ENCODE data around the gene PTPRCAP. TPM values are rescaled to one million over a fixed set of nuclear protein-coding genes. Genes with fewer than 3 reads are reported as not detected.
"Not testable (repeated sequence)": the region's sequence is repeated elsewhere in the genome, so short reads cannot be mapped to it uniquely, and the experiment has no call there.

Gene PTPRCAP
- total and polyA plus RNA-seq, 5 donors from 2014 or later = 291 to 1,084 (median 970) TPM

DNA sequence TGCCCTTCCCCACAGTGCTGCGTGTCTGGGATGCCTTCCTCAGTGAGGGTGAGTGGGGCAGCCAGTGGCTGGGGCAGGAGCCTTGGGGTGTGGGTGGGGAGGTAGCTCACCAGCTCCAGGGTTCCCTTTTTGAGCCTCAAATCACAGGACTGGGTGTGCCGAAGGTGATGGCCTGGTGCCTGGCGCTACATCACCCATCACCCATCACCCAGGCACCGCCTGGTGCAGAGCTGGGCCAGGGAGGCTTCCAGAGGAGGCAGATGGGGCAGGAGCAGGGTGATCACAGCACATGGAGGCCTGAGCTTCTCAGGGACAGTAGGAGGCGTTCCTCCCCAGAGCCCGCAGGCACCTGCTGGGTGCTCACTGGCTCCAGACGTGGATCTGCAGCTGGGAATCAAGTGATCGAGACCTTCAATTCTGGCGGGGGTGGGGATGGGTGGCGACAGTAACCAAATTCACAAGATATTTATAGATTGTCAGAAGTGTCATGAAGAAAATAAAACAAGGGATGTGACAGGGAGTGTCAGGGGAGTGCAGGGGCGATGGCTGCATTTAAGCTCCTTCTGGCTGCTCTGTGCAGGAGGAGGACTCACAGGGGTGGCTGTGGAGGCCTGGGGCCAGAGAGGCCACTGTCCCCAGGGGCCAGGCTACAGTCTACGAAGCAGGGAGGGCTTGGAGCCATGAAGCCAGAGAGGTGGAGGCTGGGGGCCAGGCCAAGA is 30.4 kb downstream of the PTPRCAP start:
- Mint-ChIP-seq H3K9me3 (no peaks in the 10 kb centered on the region), H3K4me3 (peak overlapping the region; percentile 88 to 99 (median 96))
- H3K4me3 ChIP-seq (ENCODE audit: low read depth, low read length) = peak overlapping the region; percentile 76

DNA sequence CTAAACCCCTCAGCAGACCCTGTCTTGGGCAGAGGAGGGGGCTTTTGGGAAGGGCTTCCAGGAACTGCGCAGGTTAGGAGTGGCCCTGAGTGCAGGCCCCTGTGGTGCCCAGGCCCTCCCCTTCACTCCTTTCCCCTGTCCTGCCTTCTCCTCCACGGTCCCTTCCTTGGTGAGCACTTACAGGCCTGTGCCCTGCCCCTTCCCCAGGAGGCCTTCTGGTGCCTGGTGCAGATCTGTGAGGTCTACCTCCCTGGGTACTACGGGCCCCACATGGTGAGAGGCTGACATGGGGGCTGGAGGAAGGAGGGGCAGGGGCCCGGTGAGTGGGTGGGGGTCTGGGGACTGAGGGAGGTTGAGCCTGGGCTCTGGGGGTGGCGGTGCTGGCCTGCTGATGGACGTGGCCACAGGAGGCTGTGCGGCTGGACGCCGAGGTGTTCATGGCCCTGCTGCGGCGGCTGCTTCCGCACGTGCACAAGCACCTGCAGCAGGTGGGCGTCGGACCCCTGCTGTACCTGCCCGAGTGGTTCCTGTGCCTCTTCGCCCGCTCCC is 31.0 kb downstream of the PTPRCAP start:
- Mint-ChIP-seq H3K4me1 (peaks cover 15 to 85% (median 40%) of the 10 kb centered on the region in 4 donors), H3K27ac (peak overlapping the region; percentile 79 to 95 (median 88)), H3K36me3 (peaks cover 23% of the 10 kb centered on the region), H3K4me3 (peak overlapping the region; percentile 88 to 99 (median 96)), H3K27me3 (peaks cover 6% of the 10 kb centered on the region), H3K9me3 (no peaks in the 10 kb centered on the region)
- no peaks in the 10 kb centered on the region for H3K27me3 ChIP-seq (ENCODE audit: control insufficient read depth, insufficient read depth, low read length)
- peak overlapping the region; percentile 87 for H3K27ac ChIP-seq (ENCODE audit: insufficient read depth, low read length, poor library complexity, severe bottlenecking)
- ATAC-seq (ENCODE audit: low read depth in 2 of 2) = no peak
- DNase-seq = no peak
- no peaks in the 10 kb centered on the region for H3K9me3 ChIP-seq (ENCODE audit: control insufficient read depth in 2 of 2, low read length in 2 of 2)
- peaks cover 89% of the 10 kb centered on the region for H3K4me1 ChIP-seq (ENCODE audit: control insufficient read depth, insufficient read depth, low read length, poor library complexity, severe bottlenecking)
- H3K4me3 ChIP-seq (ENCODE audit: low read depth, low read length) = peak overlapping the region; percentile 93
- peaks cover 20% of the 10 kb centered on the region for H3K36me3 ChIP-seq (ENCODE audit: control insufficient read depth, insufficient read depth, low read length)

More for the DNA sequence above, 30.4 kb downstream of the PTPRCAP start:
- H3K36me3 Mint-ChIP-seq = peaks cover 23% of the 10 kb centered on the region
- Histone ChIP-seq H3K36me3 (ENCODE audit: control insufficient read depth, insufficient read depth, low read length) (peaks cover 20% of the 10 kb centered on the region), H3K27me3 (ENCODE audit: control insufficient read depth, insufficient read depth, low read length) (no peaks in the 10 kb centered on the region), H3K27ac (ENCODE audit: insufficient read depth, low read length, poor library complexity, severe bottlenecking) (peak overlapping the region; percentile 87), H3K9me3 (ENCODE audit: control insufficient read depth in 2 of 2, low read length in 2 of 2) (no peaks in the 10 kb centered on the region), H3K4me1 (ENCODE audit: control insufficient read depth, insufficient read depth, low read length, poor library complexity, severe bottlenecking) (peaks cover 93% of the 10 kb centered on the region)
- ATAC-seq (ENCODE audit: low read depth in 2 of 2) (no peak), DNase-seq (no peak)
- peaks cover 6% of the 10 kb centered on the region for H3K27me3 Mint-ChIP-seq
- peaks cover 15 to 88% (median 42%) of the 10 kb centered on the region in 4 donors for H3K4me1 Mint-ChIP-seq
- peak overlapping the region; percentile 89 to 99 (median 95) for H3K27ac Mint-ChIP-seq

DNA sequence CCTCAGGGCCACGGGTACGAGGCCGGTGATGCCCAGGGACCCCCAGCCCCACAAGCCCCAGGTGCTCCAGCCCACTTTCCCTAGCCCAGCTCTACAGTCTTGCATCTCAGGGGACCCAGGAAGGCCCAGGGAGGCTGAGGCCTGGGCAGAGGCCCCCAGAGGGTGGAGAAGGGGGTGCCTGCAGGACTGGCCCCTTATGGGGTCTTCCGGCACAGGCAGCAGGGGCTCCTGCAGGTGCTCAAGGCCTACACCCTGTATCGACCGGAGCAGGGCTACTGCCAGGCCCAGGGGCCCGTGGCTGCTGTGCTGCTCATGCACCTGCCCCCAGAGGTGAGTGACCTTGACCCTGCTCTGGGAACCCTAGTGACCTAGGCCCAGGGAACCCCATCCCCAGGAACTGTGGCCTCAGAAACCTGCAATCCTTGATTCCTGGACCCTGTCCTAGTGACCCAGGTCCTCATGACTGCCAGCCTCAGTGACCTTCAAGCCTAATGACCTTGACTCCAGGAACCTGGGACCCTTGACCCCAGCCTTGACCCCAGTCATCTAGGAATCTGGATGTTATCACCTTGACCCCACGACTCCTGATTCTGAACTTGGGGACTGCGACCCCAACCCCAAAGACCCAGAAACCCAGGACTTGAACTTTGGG is 31.7 kb downstream of the PTPRCAP start:
- no peak for ATAC-seq (ENCODE audit: low read depth in 2 of 2)
- Histone ChIP-seq H3K27me3 (ENCODE audit: control insufficient read depth, insufficient read depth, low read length) (no peaks in the 10 kb centered on the region), H3K9me3 (ENCODE audit: control insufficient read depth in 2 of 2, low read length in 2 of 2) (no peaks in the 10 kb centered on the region), H3K4me1 (ENCODE audit: control insufficient read depth, insufficient read depth, low read length, poor library complexity, severe bottlenecking) (peaks cover 87% of the 10 kb centered on the region), H3K36me3 (ENCODE audit: control insufficient read depth, insufficient read depth, low read length) (peaks cover 20% of the 10 kb centered on the region), H3K4me3 (ENCODE audit: low read depth, low read length) (peak overlapping the region; percentile 93), H3K27ac (ENCODE audit: insufficient read depth, low read length, poor library complexity, severe bottlenecking) (peak overlapping the region; percentile 87)
- Mint-ChIP-seq H3K4me1 (peaks cover 15 to 80% (median 37%) of the 10 kb centered on the region in 4 donors), H3K27me3 (peaks cover 6% of the 10 kb centered on the region), H3K9me3 (no peaks in the 10 kb centered on the region), H3K27ac (peak overlapping the region; percentile 88 to 98 (median 95)), H3K36me3 (peaks cover 23% of the 10 kb centered on the region), H3K4me3 (peak overlapping the region; percentile 97 to 99 (median 98))
- no peak for DNase-seq

DNA sequence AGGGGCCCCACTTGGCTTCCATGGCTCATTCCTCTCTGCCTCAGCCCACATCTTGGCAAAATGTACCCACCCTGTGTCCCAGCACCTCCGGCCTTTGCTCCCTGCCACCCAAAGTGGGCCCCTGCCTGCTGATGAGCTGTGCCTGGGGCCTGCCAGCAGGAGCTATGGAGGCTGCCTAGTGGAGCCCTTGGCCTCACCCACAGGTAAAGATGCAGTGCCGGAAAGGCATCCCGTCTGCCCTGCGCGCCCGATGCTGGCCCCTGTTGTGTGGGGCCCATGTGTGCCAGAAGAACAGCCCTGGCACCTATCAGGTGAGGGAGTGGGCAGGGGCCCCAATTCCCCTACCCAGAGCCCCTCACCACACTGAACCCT is 32.3 kb downstream of the PTPRCAP start:
- peaks cover 6% of the 10 kb centered on the region for H3K27me3 Mint-ChIP-seq
- Histone ChIP-seq H3K27me3 (ENCODE audit: control insufficient read depth, insufficient read depth, low read length) (no peaks in the 10 kb centered on the region), H3K4me1 (ENCODE audit: control insufficient read depth, insufficient read depth, low read length, poor library complexity, severe bottlenecking) (peaks cover 87% of the 10 kb centered on the region), H3K36me3 (ENCODE audit: control insufficient read depth, insufficient read depth, low read length) (peaks cover 22% of the 10 kb centered on the region), H3K9me3 (ENCODE audit: control insufficient read depth in 2 of 2, low read length in 2 of 2) (no peaks in the 10 kb centered on the region), H3K4me3 (ENCODE audit: low read depth, low read length) (peak overlapping the region; percentile 93), H3K27ac (ENCODE audit: insufficient read depth, low read length, poor library complexity, severe bottlenecking) (peak overlapping the region; percentile 87)
- no peak for DNase-seq
- peak overlapping the region; percentile 88 to 98 (median 95) for H3K27ac Mint-ChIP-seq
- peaks cover 26% of the 10 kb centered on the region for H3K36me3 Mint-ChIP-seq
- peak overlapping the region; percentile 97 to 99 (median 98) for H3K4me3 Mint-ChIP-seq
- no peak for ATAC-seq (ENCODE audit: low read depth in 2 of 2)
- H3K9me3 Mint-ChIP-seq = no peaks in the 10 kb centered on the region
- peaks cover 15 to 80% (median 37%) of the 10 kb centered on the region in 4 donors for H3K4me1 Mint-ChIP-seq

DNA sequence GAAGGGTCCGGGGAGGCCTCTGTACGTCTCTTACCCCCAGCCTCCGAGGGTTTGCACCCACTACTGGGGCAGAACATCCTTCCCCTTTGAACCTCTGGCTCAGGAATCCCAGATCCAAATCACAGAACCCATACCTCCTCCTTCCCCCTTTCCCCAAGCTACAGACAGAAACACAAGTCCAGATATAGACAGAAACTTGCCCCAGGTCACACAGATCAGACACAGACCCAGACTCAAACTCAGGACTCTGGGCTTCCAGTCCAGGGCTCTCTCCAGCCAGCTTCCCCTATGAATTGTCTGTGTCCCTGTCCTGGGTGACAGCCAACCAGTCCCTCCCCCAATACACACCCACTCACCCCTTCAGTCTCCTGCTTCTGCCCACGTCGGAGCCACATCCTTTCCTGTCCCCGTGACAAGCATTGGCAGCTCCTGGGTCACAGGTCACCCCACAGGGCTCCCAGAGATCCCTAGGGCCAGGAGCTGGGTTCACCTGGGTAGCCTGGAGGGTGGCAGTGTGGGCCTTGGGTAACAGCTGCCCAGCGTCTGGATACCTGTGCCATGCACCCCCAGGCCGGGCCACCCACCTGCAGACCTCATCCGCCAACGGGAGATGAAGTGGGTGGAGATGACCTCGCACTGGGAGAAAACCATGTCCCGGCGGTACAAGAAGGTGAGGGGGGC is 32.8 kb downstream of the PTPRCAP start:
- H3K4me1 ChIP-seq (ENCODE audit: control insufficient read depth, insufficient read depth, low read length, poor library complexity, severe bottlenecking) = peaks cover 87% of the 10 kb centered on the region
- peak overlapping the region; percentile 93 for H3K4me3 ChIP-seq (ENCODE audit: low read depth, low read length)
- Mint-ChIP-seq H3K9me3 (no peaks in the 10 kb centered on the region), H3K36me3 (peaks cover 25% of the 10 kb centered on the region), H3K4me3 (peak overlapping the region; percentile 97 to 99 (median 98)), H3K27me3 (peaks cover 6% of the 10 kb centered on the region), H3K27ac (peak overlapping the region; percentile 95 to 98 (median 97)), H3K4me1 (peaks cover 15 to 80% (median 37%) of the 10 kb centered on the region in 4 donors)
- peaks cover 21% of the 10 kb centered on the region for H3K36me3 ChIP-seq (ENCODE audit: control insufficient read depth, insufficient read depth, low read length)
- no peaks in the 10 kb centered on the region for H3K9me3 ChIP-seq (ENCODE audit: control insufficient read depth in 2 of 2, low read length in 2 of 2)
- DNase-seq (peak in 1 of 3 donors; percentile 83), ATAC-seq (ENCODE audit: low read depth in 2 of 2) (no peak)
- H3K27ac ChIP-seq (ENCODE audit: insufficient read depth, low read length, poor library complexity, severe bottlenecking) = peak overlapping the region; percentile 87
- H3K27me3 ChIP-seq (ENCODE audit: control insufficient read depth, insufficient read depth, low read length) = no peaks in the 10 kb centered on the region

DNA sequence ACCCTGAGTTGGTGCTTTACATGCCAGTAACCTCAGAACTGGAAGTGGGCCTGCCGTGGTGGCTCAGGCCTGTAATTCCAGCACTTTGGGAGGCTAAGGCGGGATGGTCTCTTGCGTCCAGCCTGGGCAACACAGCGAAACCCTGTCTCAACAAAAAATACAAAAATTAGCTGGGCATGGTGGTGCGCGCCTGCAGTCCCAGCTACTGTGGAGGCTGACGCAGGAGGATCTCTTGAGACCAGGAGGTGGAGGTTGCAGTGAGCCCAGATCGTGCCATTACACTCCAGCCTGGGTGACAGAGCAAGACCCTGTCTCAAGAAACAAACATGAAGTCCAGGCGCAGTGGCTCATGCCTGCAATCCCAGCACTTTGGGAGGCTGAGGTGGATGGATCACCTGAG is 34.4 kb downstream of the PTPRCAP start:
- H3K27ac ChIP-seq (ENCODE audit: insufficient read depth, low read length, poor library complexity, severe bottlenecking) = peak overlapping the region; percentile 87
- not testable (repeated sequence) for H3K9me3 Mint-ChIP-seq; DNase-seq; H3K27me3 Mint-ChIP-seq; ATAC-seq (ENCODE audit: low read depth in 2 of 2); H3K9me3 ChIP-seq (ENCODE audit: control insufficient read depth in 2 of 2, low read length in 2 of 2); H3K27me3 ChIP-seq (ENCODE audit: control insufficient read depth, insufficient read depth, low read length)
- Mint-ChIP-seq H3K27ac (peak overlapping the region; percentile 94 to 98 (median 95)), H3K4me3 (peak overlapping the region; percentile 97 to 99 (median 98)), H3K36me3 (peaks cover 19% of the 10 kb centered on the region), H3K4me1 (peaks cover 12 to 80% (median 33%) of the 10 kb centered on the region in 4 donors)
- H3K4me3 ChIP-seq (ENCODE audit: low read depth, low read length) = peak overlapping the region; percentile 93
- peaks cover 33% of the 10 kb centered on the region for H3K36me3 ChIP-seq (ENCODE audit: control insufficient read depth, insufficient read depth, low read length)
- peaks cover 86% of the 10 kb centered on the region for H3K4me1 ChIP-seq (ENCODE audit: control insufficient read depth, insufficient read depth, low read length, poor library complexity, severe bottlenecking)

DNA sequence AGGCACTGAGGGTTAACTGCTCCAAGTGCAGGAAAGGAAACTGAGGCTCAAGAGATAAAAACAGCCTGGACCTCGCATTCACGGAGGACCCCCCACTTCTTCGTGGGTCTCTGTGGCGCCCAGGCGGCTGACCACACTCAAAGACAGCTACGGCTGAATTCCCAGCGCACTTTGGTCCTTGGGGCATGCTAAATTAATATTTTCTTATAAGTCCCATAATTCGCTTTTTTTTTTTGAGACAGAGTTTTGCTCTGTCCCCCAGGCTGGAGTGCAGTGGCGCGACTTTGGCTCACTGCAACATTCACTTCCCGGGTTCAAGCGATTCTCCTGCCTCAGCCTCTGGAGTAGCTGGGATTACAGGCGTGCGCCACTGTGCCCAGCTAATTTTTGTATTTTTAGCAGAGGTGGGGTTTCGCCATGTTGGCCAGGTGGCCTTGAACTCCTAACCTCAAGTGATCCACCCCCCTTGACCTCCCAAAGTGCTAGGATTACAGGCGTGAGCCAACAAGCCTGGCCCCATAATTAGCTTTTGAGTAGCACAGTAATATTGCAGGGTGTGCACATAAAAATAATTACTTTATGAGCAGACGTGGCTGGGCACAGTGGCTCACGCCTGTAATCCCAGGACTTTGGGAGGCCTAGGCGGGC is 35.2 kb downstream of the PTPRCAP start:
- H3K9me3 Mint-ChIP-seq; H3K27me3 Mint-ChIP-seq; ATAC-seq (ENCODE audit: low read depth in 2 of 2); DNase-seq; H3K27me3 ChIP-seq (ENCODE audit: control insufficient read depth, insufficient read depth, low read length); H3K9me3 ChIP-seq (ENCODE audit: control insufficient read depth in 2 of 2, low read length in 2 of 2): not testable (repeated sequence)
- peak overlapping the region; percentile 93 for H3K4me3 ChIP-seq (ENCODE audit: low read depth, low read length)
- Mint-ChIP-seq H3K4me3 (peak overlapping the region; percentile 94 to 99 (median 97)), H3K4me1 (peaks cover 4 to 80% (median 30%) of the 10 kb centered on the region in 4 donors), H3K36me3 (peaks cover 17% of the 10 kb centered on the region), H3K27ac (peak overlapping the region; percentile 83 to 95 (median 92))
- peak overlapping the region; percentile 87 for H3K27ac ChIP-seq (ENCODE audit: insufficient read depth, low read length, poor library complexity, severe bottlenecking)
- H3K36me3 ChIP-seq (ENCODE audit: control insufficient read depth, insufficient read depth, low read length) = peaks cover 41% of the 10 kb centered on the region
- peaks cover 86% of the 10 kb centered on the region for H3K4me1 ChIP-seq (ENCODE audit: control insufficient read depth, insufficient read depth, low read length, poor library complexity, severe bottlenecking)

All from CD4-positive, CD25-positive, alpha-beta regulatory T cell (primary cell).